Astrocyte (in vitro differentiated cells and primary cell): ENCODE results near the gene NRSN2. TPM values are rescaled to one million over a fixed set of nuclear protein-coding genes. Genes with fewer than 3 reads are reported as not detected.

Experiments used
- DNase-seq: peaks from one replicate; pipeline ENCODE4 v3.0.0-alpha.2; 2010; ENCODE audit warnings: low read depth
- FAIRE-seq: peaks from 2 replicates; lab custom pipeline; 2011; peaks lifted over from hg19 to GRCh38; lab: Jason Lieb, UNC
- H2AFZ ChIP-seq: 2 replicates; pipeline ENCODE4 v1.6.0; 2012; ENCODE audit warnings: low read depth, low read length, inconsistent platforms
- H3K27ac ChIP-seq: 2 replicates; pipeline ENCODE4 v1.5.1; 2011; ENCODE audit warnings: low read depth, low read length, inconsistent platforms
- H3K27me3 ChIP-seq: 2 replicates; pipeline ENCODE4 v1.6.0; 2011; ENCODE audit warnings: low read length, inconsistent platforms; ENCODE audit not compliant: insufficient read depth
- H3K36me3 ChIP-seq: 2 replicates; pipeline ENCODE4 v1.5.1; 2011; ENCODE audit warnings: low read length, inconsistent platforms; ENCODE audit not compliant: insufficient read depth
- H3K4me1 ChIP-seq: 2 replicates; pipeline ENCODE4 v1.5.1; 2011; ENCODE audit warnings: low read length, inconsistent platforms; ENCODE audit not compliant: insufficient read depth
- H3K4me2 ChIP-seq: 2 replicates; pipeline ENCODE4 v1.6.0; 2012; ENCODE audit warnings: low read length, inconsistent platforms
- H3K4me3 ChIP-seq: 2 replicates; pipeline ENCODE4 v1.5.1; 2011; ENCODE audit warnings: low read depth, mild to moderate bottlenecking, low read length, inconsistent platforms; ENCODE audit not compliant: insufficient read depth
- H3K79me2 ChIP-seq: 2 replicates; pipeline ENCODE4 v1.6.0; 2012; ENCODE audit warnings: mild to moderate bottlenecking, low read length, inconsistent platforms; ENCODE audit not compliant: insufficient read depth
- H3K9ac ChIP-seq: 2 replicates; pipeline ENCODE4 v1.6.0; 2012; ENCODE audit warnings: mild to moderate bottlenecking, low read length, inconsistent platforms
- H3K9me3 ChIP-seq: 2 replicates; pipeline ENCODE4 v1.5.1; 2012; ENCODE audit warnings: low read depth, mild to moderate bottlenecking, low read length, inconsistent platforms; ENCODE audit not compliant: insufficient read depth
- H4K20me1 ChIP-seq: 2 replicates; pipeline ENCODE4 v1.6.0; 2012; ENCODE audit warnings: low read length, inconsistent platforms; ENCODE audit not compliant: insufficient read depth
- H3K27ac Mint-ChIP-seq: one replicate; pipeline ENCODE4 v1.8.0; 2021; ENCODE audit warnings: mild to moderate bottlenecking, mixed read lengths; ENCODE audit not compliant: unreplicated experiment
- H3K27me3 Mint-ChIP-seq: one replicate; pipeline ENCODE4 v1.8.0; 2021; ENCODE audit warnings: low read depth, mixed read lengths; ENCODE audit not compliant: unreplicated experiment
- H3K36me3 Mint-ChIP-seq: one replicate; pipeline ENCODE4 v1.8.0; 2021; ENCODE audit warnings: low read depth, mixed read lengths; ENCODE audit not compliant: unreplicated experiment
- H3K4me1 Mint-ChIP-seq: one replicate; pipeline ENCODE4 v1.8.0; 2021; ENCODE audit warnings: low read depth, mixed read lengths; ENCODE audit not compliant: unreplicated experiment
- H3K4me3 Mint-ChIP-seq: one replicate; pipeline ENCODE4 v1.8.0; 2021; ENCODE audit warnings: mild to moderate bottlenecking, moderate library complexity, mixed read lengths; ENCODE audit not compliant: unreplicated experiment
- H3K9me3 Mint-ChIP-seq: one replicate; pipeline ENCODE4 v1.8.0; 2021; ENCODE audit warnings: mild to moderate bottlenecking, mixed read lengths; ENCODE audit not compliant: unreplicated experiment
- CTCF ChIP-seq: IDR thresholded peaks from 2 replicates; pipeline ENCODE4 v1.5.1; 2011; ENCODE audit warnings: low read depth, mild to moderate bottlenecking, inconsistent platforms, low read length, moderate library complexity; ENCODE audit not compliant: insufficient read depth
- EZH2 ChIP-seq: IDR thresholded peaks from 2 replicates; pipeline ENCODE4 v1.6.1; 2012; ENCODE audit warnings: mild to moderate bottlenecking, low read length, inconsistent platforms; ENCODE audit not compliant: insufficient read depth
- total RNA-seq: library from RNA; stranded (reverse); gene quantifications from 2 replicates; pipeline ENCODE4 v1.2.1, GENCODE V29; 2021

The NRSN2 gene
- total RNA-seq, 1 donor from 2014 or later, result 57.8 TPM

DNA sequence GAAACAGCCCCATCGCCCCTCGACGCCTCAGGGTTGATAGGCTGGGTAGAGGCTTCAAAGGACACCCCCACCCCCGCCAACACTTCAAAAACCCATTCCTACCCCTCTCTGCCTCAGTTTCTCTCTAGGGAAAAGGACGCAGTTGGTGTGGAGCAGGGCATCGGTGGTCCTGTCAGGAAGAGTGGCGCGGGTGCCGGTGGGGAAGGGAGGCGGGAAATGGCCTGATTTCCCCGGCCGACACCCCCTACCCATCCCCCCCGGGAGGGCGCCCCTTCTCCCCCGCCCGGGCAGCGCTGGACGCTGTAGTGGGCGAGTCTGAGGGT is 367 bp downstream of the NRSN2 start:
- TF ChIP-seq EZH2 (no peak), CTCF (no peak)
- H3K27me3 Mint-ChIP-seq, result no peaks in the 10 kb centered on the region
- Histone ChIP-seq H3K79me2 (peaks cover 12% of the 10 kb centered on the region), H3K4me1 (peaks cover 11% of the 10 kb centered on the region), H3K36me3 (peaks cover 6% of the 10 kb centered on the region), H3K9me3 (peaks cover 4% of the 10 kb centered on the region), H3K27me3 (no peaks in the 10 kb centered on the region), H3K4me3 (peak overlapping the region; percentile 77), H3K27ac (peak overlapping the region; percentile 90), H4K20me1 (peaks cover 4% of the 10 kb centered on the region), H2AFZ (peak overlapping the region; percentile 88), H3K4me2 (peak overlapping the region; percentile 93), H3K9ac (peak overlapping the region; percentile 95)
- H3K4me3 Mint-ChIP-seq, result peak overlapping the region; percentile 87
- FAIRE-seq (no peak), DNase-seq (no peak)
- peak overlapping the region; percentile 62 for H3K27ac Mint-ChIP-seq
- peaks cover 16% of the 10 kb centered on the region for H3K9me3 Mint-ChIP-seq
- peaks cover 25% of the 10 kb centered on the region for H3K36me3 Mint-ChIP-seq
- peaks cover 4% of the 10 kb centered on the region for H3K4me1 Mint-ChIP-seq

GRCh38 chr20:347640-348484 is 951 bp downstream of the NRSN2 start:
- Histone ChIP-seq H3K4me1 (peaks cover 11% of the 10 kb centered on the region), H3K79me2 (peaks cover 12% of the 10 kb centered on the region), H4K20me1 (peaks cover 8% of the 10 kb centered on the region), H3K9me3 (peaks cover under 1% of the 10 kb centered on the region), H3K9ac (peak overlapping the region; percentile 95), H3K27me3 (no peaks in the 10 kb centered on the region), H2AFZ (peak overlapping the region; percentile 88), H3K4me3 (peak overlapping the region; percentile 77), H3K36me3 (peaks cover 6% of the 10 kb centered on the region), H3K27ac (peak overlapping the region; percentile 90), H3K4me2 (peak overlapping the region; percentile 93)
- H3K27ac Mint-ChIP-seq, result peak overlapping the region; percentile 59
- H3K36me3 Mint-ChIP-seq, result peaks cover 27% of the 10 kb centered on the region
- peaks cover 4% of the 10 kb centered on the region for H3K4me1 Mint-ChIP-seq
- H3K4me3 Mint-ChIP-seq, result peak overlapping the region; percentile 87
- H3K27me3 Mint-ChIP-seq, result no peaks in the 10 kb centered on the region
- peaks cover 14% of the 10 kb centered on the region for H3K9me3 Mint-ChIP-seq
- DNase-seq (peak; percentile 84), FAIRE-seq (no peak)
- TF ChIP-seq CTCF (no peak), EZH2 (no peak)
